ENCODE results near the gene LIPI.

GRCh38 chr21:14096577-14096976 is 114.2 kb downstream of the LIPI start:
- TF ChIP-seq CTCF (IDR thresholded peaks at IDR 0.05) (no peak), POLR2A (IDR thresholded peaks at IDR 0.05) (no peak)
